T-helper 17 cell (primary cell): ENCODE results near the gene SLC29A2. TPM values are rescaled to one million over a fixed set of nuclear protein-coding genes. Genes with fewer than 3 reads are reported as not detected.

Experiments
- ATAC-seq: fragments of 150-1000 bp; cut with Tn5 transposase; 2 replicates; pipeline ENCODE4 v1.10.0; 2021; ENCODE audit warnings: mild to moderate bottlenecking, moderate library complexity
- DNase-seq, 3 donors: peaks; one replicate each; pipeline versions ENCODE4 v3.0.0 to v3.0.0-alpha.2; 2020 to 2021
- H3K9me3 ChIP-seq: one replicate; pipeline ENCODE4 v1.7.0; 2013; ENCODE audit warnings: low read length, mild to moderate bottlenecking; ENCODE audit not compliant: control insufficient read depth, poor library complexity, severe bottlenecking
- H3K27ac Mint-ChIP-seq: one replicate; pipeline ENCODE4 v1.8.0; 2022; ENCODE audit warnings: mild to moderate bottlenecking, moderate library complexity, mixed read lengths
- H3K27me3 Mint-ChIP-seq: one replicate; pipeline ENCODE4 v1.8.0; 2022; ENCODE audit warnings: mixed read lengths
- H3K36me3 Mint-ChIP-seq: one replicate; pipeline ENCODE4 v1.8.0; 2022; ENCODE audit warnings: low read depth, mixed read lengths
- H3K4me1 Mint-ChIP-seq: one replicate; pipeline ENCODE4 v1.8.0; 2022; ENCODE audit warnings: mild to moderate bottlenecking, mixed read lengths
- H3K4me3 Mint-ChIP-seq: one replicate; pipeline ENCODE4 v1.8.0; 2022; ENCODE audit warnings: mild to moderate bottlenecking, moderate library complexity, mixed read lengths
- total RNA-seq, 4 donors: library from RNA in 2 of 4; stranded (reverse) in 2 of 4; gene quantifications; one replicate each; pipeline ENCODE4 v1.2.3 and lab custom pipeline; 2022 to 2026

The SLC29A2 gene
- total RNA-seq, 2 donors from 2014 or later, result 5.4 TPM

DNA sequence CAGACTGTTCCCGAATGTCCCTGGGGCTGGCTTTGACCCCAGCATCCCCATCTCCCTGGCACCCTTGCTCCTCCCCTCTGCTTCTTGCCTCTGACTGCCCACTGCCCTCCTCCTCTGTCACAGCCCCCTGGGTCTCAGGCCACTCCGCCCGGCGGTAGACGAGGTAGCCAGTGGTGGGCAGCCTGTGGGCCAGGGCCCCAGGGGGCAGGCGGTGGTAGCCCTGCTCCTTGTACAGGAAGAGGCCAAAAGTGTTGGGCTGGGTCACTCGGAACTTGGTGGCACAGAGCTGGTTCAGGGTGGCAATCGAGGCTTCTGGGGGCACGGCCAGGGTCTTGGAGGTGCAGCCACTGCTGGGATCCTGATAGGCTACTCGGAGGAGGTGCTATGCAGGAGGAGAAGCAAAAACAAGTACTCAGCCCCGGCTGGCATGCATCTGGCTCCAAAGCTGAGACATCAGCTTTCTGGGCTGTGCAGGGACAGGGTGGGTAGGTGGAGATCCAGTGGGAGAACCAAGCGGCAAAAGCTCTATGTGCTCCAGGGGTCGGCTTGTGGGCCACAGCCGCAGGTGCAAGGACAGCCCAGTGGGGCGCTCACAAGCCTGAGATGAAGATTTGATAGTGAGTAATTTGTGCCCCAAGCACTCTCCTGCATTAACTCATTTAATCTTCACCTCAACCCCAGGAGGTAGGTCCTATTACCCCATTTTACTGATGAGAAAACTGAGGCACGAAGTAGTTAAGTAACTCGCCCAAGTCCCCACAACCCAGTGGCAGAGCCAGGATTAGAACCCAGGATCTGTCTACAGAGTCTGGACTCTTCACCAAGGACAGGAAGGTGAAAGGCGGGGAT lies 39.0 kb downstream of the SLC29A2 start:
- Mint-ChIP-seq H3K27ac (no peak overlapping the region), H3K27me3 (no peaks in the 10 kb centered on the region), H3K4me3 (no peak overlapping the region), H3K36me3 (no peaks in the 10 kb centered on the region), H3K4me1 (peaks cover 20% of the 10 kb centered on the region)
- H3K9me3 ChIP-seq, result no peaks in the 10 kb centered on the region
- ATAC-seq (no peak), DNase-seq (no peak)

DNA sequence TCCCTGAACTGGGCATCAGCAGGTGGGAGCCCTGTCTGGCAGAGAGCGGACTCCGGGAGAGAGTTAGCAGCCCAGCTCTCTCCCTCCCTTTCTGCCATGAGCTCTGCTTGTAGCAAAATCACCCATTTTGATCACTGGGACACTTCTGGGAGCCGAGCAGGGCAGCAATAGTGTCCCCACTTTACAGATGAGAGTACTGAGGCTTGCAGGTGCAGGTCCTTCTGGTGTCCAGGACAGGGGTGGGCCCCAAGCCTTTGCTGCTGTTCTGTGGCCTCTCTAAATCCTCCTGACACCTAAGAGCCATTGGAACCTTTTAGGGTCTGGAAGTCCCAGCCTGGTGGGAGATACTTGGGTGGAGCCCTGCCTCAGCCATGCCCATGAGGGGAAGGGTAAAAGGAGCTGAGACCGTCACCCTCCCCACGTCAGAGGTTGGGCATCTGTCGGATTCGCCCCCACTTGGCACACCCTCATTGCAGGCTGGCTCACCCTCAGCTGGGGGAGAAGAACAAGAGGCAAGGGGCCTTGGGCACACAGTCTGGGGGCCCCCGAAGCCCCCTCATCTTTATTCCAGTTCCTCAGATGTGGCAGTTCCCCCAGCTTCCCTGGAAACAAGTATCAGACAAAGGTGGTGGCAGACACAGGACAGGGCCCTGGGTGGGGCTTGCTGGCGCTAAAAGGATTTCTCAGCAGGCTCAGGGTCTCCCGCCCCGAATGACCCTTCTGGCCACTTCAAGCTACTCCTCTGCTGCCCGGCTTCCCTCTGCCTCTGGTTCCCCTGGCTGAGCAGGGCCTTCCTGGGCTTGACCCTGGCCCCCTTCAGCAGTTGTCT lies 39.8 kb downstream of the SLC29A2 start:
- no peak overlapping the region for H3K27ac Mint-ChIP-seq
- no peak overlapping the region for H3K4me3 Mint-ChIP-seq
- peaks cover 23% of the 10 kb centered on the region for H3K4me1 Mint-ChIP-seq
- H3K9me3 ChIP-seq, result no peaks in the 10 kb centered on the region
- DNase-seq (no peak), ATAC-seq (no peak)
- H3K36me3 Mint-ChIP-seq, result no peaks in the 10 kb centered on the region
- H3K27me3 Mint-ChIP-seq, result no peaks in the 10 kb centered on the region

DNA sequence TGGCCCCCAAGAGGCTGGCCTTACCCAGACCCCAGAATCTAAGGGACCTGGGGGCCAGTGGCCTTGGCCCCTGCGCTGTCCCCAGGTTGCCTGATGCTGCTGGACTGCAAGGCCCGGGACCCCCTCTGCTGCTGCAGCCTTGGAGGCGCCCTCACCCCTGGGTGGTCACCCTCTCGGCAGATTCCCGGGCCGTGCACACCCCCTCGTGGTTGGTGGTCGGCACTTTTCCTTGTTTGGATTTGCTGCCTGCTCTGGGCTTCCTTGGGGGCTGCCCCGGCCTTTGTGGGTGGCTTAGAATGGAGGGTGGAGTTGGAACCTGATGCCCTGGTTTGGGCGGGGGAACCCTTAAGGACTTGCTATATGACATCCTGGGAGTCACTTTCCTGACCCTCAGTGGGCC lies 40.6 kb downstream of the SLC29A2 start:
- Mint-ChIP-seq H3K27me3 (no peaks in the 10 kb centered on the region), H3K4me1 (peaks cover 19% of the 10 kb centered on the region), H3K36me3 (no peaks in the 10 kb centered on the region), H3K4me3 (no peak overlapping the region), H3K27ac (no peak overlapping the region)
- ATAC-seq (no peak), DNase-seq (no peak)
- no peaks in the 10 kb centered on the region for H3K9me3 ChIP-seq

DNA sequence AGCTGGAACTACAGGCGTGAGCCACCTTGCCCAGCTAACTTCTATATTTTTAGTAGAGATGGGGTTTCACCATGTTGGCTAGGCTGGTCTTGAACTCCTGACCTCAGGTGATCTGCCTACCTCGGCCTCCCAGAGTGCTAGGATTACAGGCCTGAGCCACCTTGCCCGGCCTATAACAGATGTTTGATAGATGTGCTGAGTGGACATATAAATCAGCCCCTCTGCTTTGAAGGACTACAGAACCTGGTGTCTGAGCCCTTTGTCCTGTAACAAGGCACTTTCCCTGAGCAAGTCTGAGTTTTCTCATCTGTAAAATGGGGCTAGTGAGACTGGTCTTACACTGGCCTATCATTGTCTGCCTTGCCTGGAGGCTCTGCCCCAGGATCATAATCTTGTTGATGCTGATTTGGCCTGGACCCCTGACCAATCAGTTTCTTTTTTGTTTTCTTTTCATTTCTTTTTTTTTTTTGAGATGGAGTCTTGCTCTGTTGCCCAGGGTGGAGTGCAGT lies 42.3 kb downstream of the SLC29A2 start:
- H3K4me3 Mint-ChIP-seq, result no peak overlapping the region

DNA sequence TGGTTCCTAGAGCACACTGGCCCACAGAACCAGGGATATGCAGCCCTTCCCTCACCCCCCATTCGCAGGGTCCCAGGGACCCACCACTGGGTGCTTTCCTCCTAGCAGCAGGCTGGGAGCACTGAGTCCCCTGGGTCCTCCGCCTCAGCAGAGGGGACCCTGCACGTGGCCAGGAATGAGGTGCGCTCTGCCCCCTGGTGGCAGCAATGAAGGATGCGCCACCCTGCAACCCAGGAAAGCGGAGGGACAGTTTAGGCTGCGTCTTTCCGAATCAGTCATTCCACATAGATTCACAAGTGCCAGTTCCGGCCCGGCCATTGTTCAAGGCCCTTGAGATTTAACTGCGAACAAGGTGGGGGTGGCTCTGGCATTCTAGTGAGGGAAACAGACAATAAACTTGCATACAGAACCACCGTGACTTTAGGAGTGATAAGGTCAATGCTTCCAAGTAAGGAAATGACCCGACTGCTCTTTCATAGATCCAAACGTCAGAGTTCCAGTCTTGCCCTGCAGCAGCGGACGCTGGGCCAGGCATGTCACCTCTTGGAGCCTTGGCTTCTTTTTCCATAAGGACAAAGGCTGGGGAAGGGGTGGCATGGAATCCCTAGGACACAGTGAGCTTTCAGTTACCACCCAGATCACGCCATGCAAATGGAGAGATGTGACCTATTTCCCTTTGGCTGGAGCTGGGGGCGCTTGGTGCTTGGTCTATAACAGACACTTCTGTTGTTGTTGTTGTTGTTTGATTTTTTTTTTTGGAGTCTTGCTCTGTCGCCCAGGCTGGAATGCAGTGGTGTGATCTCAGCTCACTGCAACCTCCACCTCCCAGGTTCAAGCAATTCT lies 43.0 kb downstream of the SLC29A2 start:
- DNase-seq (peak; percentile 68 to 70 (median 68)), ATAC-seq (peak; percentile 91)
- Mint-ChIP-seq H3K4me1 (peaks cover 19% of the 10 kb centered on the region), H3K27ac (no peak overlapping the region), H3K27me3 (no peaks in the 10 kb centered on the region), H3K36me3 (no peaks in the 10 kb centered on the region), H3K4me3 (peak overlapping the region; percentile 25)
- H3K9me3 ChIP-seq, result no peaks in the 10 kb centered on the region

More for the DNA sequence above, 42.3 kb downstream of the SLC29A2 start:
- Mint-ChIP-seq H3K27ac (no peak overlapping the region), H3K4me1 (peaks cover 19% of the 10 kb centered on the region), H3K27me3 (no peaks in the 10 kb centered on the region), H3K36me3 (no peaks in the 10 kb centered on the region)
- DNase-seq, result no peak
- H3K9me3 ChIP-seq, result no peaks in the 10 kb centered on the region
- ATAC-seq, result no peak

DNA sequence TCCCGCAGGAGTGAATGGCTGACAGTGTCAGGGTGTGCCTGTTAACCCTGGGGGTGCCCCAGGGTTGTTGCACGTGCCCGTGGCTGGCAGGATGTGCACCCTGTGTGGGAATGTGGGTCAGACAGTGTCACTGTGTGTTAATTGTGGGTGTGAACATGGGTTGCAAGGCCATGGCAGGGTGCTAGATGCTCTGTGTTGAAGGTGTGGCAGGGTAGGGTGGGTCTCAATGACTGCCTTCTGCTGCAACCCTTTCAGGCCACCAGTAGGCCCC lies 43.6 kb downstream of the SLC29A2 start:
- no peaks in the 10 kb centered on the region for H3K36me3 Mint-ChIP-seq
- H3K4me1 Mint-ChIP-seq, result peaks cover 19% of the 10 kb centered on the region
- ATAC-seq (peak; percentile 69), DNase-seq (no peak)
- H3K9me3 ChIP-seq, result no peaks in the 10 kb centered on the region
- H3K4me3 Mint-ChIP-seq, result peak overlapping the region; percentile 42
- no peaks in the 10 kb centered on the region for H3K27me3 Mint-ChIP-seq
- H3K27ac Mint-ChIP-seq, result no peak overlapping the region

DNA sequence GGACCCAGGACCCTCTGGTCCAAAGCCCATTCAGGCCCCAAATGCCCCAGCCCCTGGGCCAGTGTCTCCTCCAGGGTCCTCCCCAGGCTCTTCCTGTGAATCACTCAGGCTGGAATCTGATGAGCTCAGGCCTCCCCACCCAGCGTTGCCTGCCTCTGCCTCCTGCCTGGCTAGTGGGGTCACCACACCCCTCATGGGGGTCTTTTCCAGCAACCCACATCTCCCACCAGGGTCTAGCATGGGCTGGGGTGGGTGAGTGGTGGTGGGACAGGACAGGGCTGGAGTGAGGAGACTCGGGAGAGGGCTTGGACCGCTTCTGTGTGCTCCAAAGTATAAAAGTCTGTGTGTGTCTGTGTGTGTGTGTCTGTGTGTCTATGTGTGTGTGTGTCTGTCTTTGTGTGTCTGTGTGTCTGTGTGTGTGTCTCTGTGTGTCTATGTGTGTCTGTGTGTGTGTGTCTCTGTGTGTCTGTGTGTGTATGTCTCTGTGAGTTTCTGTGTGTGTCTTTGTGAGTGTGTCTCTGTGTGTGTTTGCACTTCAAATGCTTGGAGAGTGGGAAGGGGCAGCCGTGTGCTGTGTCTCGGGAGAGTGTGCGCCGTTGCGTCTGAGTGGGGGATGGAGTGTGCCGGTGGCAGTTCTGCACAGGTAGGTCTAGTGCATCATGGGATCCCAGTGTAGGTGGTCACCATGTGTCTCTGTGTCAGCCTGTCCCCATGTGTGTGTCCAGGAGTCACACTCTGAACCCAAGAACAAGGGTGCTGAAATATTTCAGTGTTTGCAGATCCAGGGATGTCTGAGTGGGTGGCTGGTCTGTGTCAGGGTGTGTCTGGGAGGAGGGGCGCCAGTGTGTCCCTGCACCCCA lies 44.2 kb downstream of the SLC29A2 start:
- DNase-seq (no peak), ATAC-seq (no peak)
- H3K27me3 Mint-ChIP-seq, result no peaks in the 10 kb centered on the region
- no peaks in the 10 kb centered on the region for H3K36me3 Mint-ChIP-seq
- no peaks in the 10 kb centered on the region for H3K9me3 ChIP-seq
- H3K4me1 Mint-ChIP-seq, result peaks cover 19% of the 10 kb centered on the region
- no peak overlapping the region for H3K27ac Mint-ChIP-seq
- H3K4me3 Mint-ChIP-seq, result peak overlapping the region; percentile 42

DNA sequence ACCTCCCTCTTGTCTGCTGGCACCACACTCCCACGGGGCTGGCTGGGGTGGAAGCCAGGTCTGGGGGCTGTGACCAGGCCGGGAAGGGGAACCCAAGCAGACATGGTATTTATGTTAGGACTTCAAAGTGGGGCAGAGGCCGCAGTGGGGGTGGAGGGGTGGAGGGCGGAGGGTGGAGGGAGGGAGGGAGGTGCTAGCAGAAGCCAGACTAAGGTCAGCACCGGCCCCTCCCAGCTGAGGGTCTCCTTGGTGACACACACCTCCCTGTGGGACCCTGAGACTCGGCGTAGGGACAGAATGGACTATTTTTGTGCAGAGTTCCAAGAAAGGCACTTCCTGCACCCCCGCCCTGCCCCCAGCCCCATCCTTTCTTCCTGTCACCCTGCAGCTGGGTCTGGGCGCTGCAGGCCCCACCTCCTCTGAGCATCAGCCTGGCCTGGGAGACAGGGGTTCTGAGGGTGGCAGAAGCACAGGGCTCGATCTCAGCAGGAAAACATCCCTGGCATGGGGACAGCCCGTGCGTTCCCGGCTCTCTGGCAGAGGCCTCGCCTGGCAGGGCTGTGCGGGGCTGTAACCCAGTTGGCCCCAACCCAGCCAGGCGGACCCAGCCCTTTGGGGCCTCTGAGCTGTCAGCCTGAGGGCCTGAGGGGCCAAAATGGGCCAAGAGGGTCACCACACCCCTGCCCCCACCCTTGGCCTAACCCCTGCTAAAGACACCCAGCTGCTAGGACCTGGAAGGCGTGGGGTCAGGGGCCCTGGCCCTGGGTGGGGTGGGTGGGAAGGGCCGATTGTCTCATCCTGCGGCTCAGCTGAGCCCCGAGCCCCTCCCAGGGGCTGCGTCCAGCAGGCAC lies 45.1 kb downstream of the SLC29A2 start:
- Mint-ChIP-seq H3K27me3 (no peaks in the 10 kb centered on the region), H3K4me1 (peaks cover 19% of the 10 kb centered on the region), H3K27ac (peak overlapping the region; percentile 71), H3K4me3 (peak overlapping the region; percentile 63), H3K36me3 (no peaks in the 10 kb centered on the region)
- no peaks in the 10 kb centered on the region for H3K9me3 ChIP-seq
- ATAC-seq, result no peak
- no peak for DNase-seq

DNA sequence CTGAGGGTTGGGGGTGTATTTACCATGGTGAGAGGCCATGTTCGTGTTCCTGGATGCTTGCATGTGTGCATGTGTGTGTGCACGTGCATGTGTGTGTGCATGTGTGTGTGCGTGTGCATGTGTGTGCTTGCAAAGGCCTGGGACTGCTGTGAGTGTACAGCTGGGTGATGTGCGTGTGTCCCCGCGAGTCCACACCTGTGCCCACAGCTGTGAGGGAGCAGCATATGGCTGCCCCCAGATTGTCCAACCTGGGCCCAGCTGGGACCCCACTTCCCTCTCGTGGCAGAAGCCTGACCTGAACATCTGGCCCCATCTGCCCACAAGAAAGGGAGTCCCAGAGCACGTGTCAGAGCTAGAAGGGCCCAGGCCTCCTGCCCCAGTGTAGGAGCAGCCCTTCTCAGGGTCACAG lies 46.3 kb downstream of the SLC29A2 start:
- H3K27ac Mint-ChIP-seq, result peak overlapping the region; percentile 71
- no peaks in the 10 kb centered on the region for H3K36me3 Mint-ChIP-seq
- ATAC-seq (no peak), DNase-seq (no peak)
- peak overlapping the region; percentile 62 for H3K4me3 Mint-ChIP-seq
- H3K4me1 Mint-ChIP-seq, result peaks cover 19% of the 10 kb centered on the region
- no peaks in the 10 kb centered on the region for H3K9me3 ChIP-seq
- no peaks in the 10 kb centered on the region for H3K27me3 Mint-ChIP-seq

DNA sequence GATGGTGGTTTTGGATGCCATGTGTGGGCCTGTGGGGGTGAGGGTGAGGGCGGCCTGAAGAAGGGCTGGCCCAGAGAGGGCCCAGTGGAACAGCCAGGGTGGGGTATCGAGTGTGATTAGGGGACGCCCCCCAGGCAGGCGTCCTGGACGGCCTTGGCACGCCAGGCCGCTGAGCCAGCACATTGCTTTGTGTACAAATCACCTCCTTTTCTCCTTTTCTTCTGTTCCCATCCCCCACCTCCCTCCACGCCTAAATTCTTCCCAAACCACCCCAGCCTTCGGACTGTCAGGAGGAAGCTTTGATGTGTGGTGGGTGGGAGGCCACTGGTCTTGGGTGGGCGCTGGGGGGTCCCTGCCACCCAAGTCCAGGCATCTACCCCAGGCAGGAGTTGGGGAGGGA lies 46.9 kb downstream of the SLC29A2 start:
- DNase-seq (no peak), ATAC-seq (no peak)
- no peaks in the 10 kb centered on the region for H3K27me3 Mint-ChIP-seq
- H3K4me1 Mint-ChIP-seq, result peaks cover 19% of the 10 kb centered on the region
- no peaks in the 10 kb centered on the region for H3K9me3 ChIP-seq
- no peak overlapping the region for H3K4me3 Mint-ChIP-seq
- no peak overlapping the region for H3K27ac Mint-ChIP-seq
- no peaks in the 10 kb centered on the region for H3K36me3 Mint-ChIP-seq

DNA sequence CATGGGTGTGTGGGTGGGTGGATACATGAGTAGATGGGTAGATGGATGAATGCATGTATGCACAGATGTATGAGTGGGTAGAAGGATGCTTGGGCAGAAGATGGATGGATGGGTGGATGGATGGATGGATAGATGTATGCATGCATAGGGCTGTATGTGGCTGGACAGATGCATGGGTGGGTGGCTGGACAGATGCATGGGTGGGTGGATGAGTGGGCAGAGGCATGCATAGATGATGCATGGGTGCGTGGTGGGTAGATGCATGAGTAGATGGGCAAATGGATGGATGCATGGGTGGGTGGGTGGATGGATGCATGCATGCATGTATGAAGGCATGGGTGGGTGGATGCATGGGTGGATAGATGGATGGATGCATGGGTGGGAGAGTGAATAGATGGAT lies 47.9 kb downstream of the SLC29A2 start:
- peaks cover 22% of the 10 kb centered on the region for H3K4me1 Mint-ChIP-seq
- H3K36me3 Mint-ChIP-seq, result no peaks in the 10 kb centered on the region
- H3K9me3 ChIP-seq, result no peaks in the 10 kb centered on the region
- DNase-seq, result no peak
- H3K4me3 Mint-ChIP-seq, result no peak overlapping the region
- no peak for ATAC-seq
- no peak overlapping the region for H3K27ac Mint-ChIP-seq
- no peaks in the 10 kb centered on the region for H3K27me3 Mint-ChIP-seq
